Measurements from ENCODE around the gene TRAPPC3. TPM values are rescaled to one million over a fixed set of nuclear protein-coding genes. Genes with fewer than 3 reads are reported as not detected.

Gene TRAPPC3
- total RNA-seq, 4 donors from 2014 or later = 54.6 to 165 (median 105) TPM

GRCh38 chr1:36166938-36167905 is 17.9 kb upstream of the TRAPPC3 start:
- H3K27me3 ChIP-seq = no peaks in the 10 kb centered on the region
- H3K4me1 ChIP-seq = peaks cover 3 to 31% (median 15%) of the 10 kb centered on the region in 4 donors
- intact Hi-C loops (cut with DNase I; ENCODE audit: low total_unique reads) = no loop called here
- DNase-seq = no peak
- no peaks in the 10 kb centered on the region for H3K9me3 ChIP-seq
- 63 to 78% methylated on average over 2 to 15 of the region's 15 CpGs for WGBS, 2 donors (ENCODE audit: low coverage in 1 of 2)
- H3K4me3 ChIP-seq = no peak overlapping the region
- TF ChIP-seq POLR2A (IDR thresholded peaks at IDR 0.05) (no peak), POLR2AphosphoS5 (IDR thresholded peaks at IDR 0.05) (no peak), CTCF (IDR thresholded peaks at IDR 0.05) (no peak), EP300 (IDR thresholded peaks at IDR 0.05; ENCODE audit: low read depth) (no peak)
- H3K27ac ChIP-seq = peak overlapping the region; percentile 8 to 59 (median 44)
- H3K36me3 ChIP-seq = peaks cover 0 to 12% (median 2%) of the 10 kb centered on the region in 4 donors
- in situ Hi-C loops (cut with MboI; ENCODE audit: low pct_ligation_motif_present in 1 of 4, low pct_unique_long_range_greater_than_20kb in 1 of 4, low sequenced_read_pairs in 3 of 4) = no loop called here

- 69% methylated on average over 4 of the region's 4 CpGs; no CpG with 5 or more reads in 1 of the 2 donors for WGBS, 2 donors (ENCODE audit: low coverage in 1 of 2)
- Histone ChIP-seq H3K36me3 (peaks cover 0 to 3% (median 0%) of the 10 kb centered on the region in 4 donors), H3K9me3 (no peaks in the 10 kb centered on the region), H3K4me3 (no peak overlapping the region), H3K27me3 (no peaks in the 10 kb centered on the region), H3K4me1 (peaks cover 6 to 40% (median 25%) of the 10 kb centered on the region in 4 donors), H3K27ac (peak overlapping the region; percentile 28 to 59 (median 44))
- no peak for DNase-seq
- intact Hi-C loops (cut with DNase I; ENCODE audit: low total_unique reads) (no loop called here), in situ Hi-C loops (cut with MboI; ENCODE audit: low pct_ligation_motif_present in 1 of 4, low pct_unique_long_range_greater_than_20kb in 1 of 4, low sequenced_read_pairs in 3 of 4) (no loop called here)
- no peak for TF ChIP-seq POLR2A (IDR thresholded peaks at IDR 0.05)
- no peak for TF ChIP-seq EP300 (IDR thresholded peaks at IDR 0.05; ENCODE audit: low read depth)
- no peak for TF ChIP-seq POLR2AphosphoS5 (IDR thresholded peaks at IDR 0.05)
- no peak for TF ChIP-seq CTCF (IDR thresholded peaks at IDR 0.05)
These were observed 16.9 kb upstream of the TRAPPC3 start for GRCh38 chr1:36166136-36166535.

- in situ Hi-C loops (cut with MboI; ENCODE audit: low pct_ligation_motif_present in 1 of 4, low pct_unique_long_range_greater_than_20kb in 1 of 4, low sequenced_read_pairs in 3 of 4) (no loop called here), intact Hi-C loops (cut with DNase I; ENCODE audit: low total_unique reads) (no loop called here)
- 97% methylated on average over 1 of the region's 1 CpG; no CpG with 5 or more reads in 1 of the 2 donors for WGBS, 2 donors (ENCODE audit: low coverage in 1 of 2)
- Histone ChIP-seq H3K4me3 (no peak overlapping the region), H3K4me1 (peaks cover 12 to 50% (median 31%) of the 10 kb centered on the region in 4 donors), H3K27ac (peak overlapping the region in 1 of 4 donors; percentile 50), H3K27me3 (no peaks in the 10 kb centered on the region), H3K36me3 (no peaks in the 10 kb centered on the region), H3K9me3 (no peaks in the 10 kb centered on the region)
- no peak for DNase-seq
- TF ChIP-seq EP300 (IDR thresholded peaks at IDR 0.05; ENCODE audit: low read depth) (no peak), POLR2AphosphoS5 (IDR thresholded peaks at IDR 0.05) (no peak), CTCF (IDR thresholded peaks at IDR 0.05) (no peak), POLR2A (IDR thresholded peaks at IDR 0.05) (no peak)
These were observed 15.9 kb upstream of the TRAPPC3 start for GRCh38 chr1:36165145-36165544.

- 79 to 93% methylated on average over 2 of the region's 2 CpGs for WGBS, 2 donors (ENCODE audit: low coverage in 1 of 2)
- no peaks in the 10 kb centered on the region for H3K36me3 ChIP-seq
- intact Hi-C loops (cut with DNase I; ENCODE audit: low total_unique reads) = no loop called here
- H3K9me3 ChIP-seq = no peaks in the 10 kb centered on the region
- no peak overlapping the region for H3K4me3 ChIP-seq
- peaks cover 19 to 58% (median 39%) of the 10 kb centered on the region in 4 donors for H3K4me1 ChIP-seq
- no peak for TF ChIP-seq POLR2A (IDR thresholded peaks at IDR 0.05)
- no peak for TF ChIP-seq EP300 (IDR thresholded peaks at IDR 0.05; ENCODE audit: low read depth)
- TF ChIP-seq POLR2AphosphoS5 (IDR thresholded peaks at IDR 0.05) = no peak
- no peak for TF ChIP-seq CTCF (IDR thresholded peaks at IDR 0.05)
- DNase-seq = no peak
- H3K27me3 ChIP-seq = no peaks in the 10 kb centered on the region
- in situ Hi-C loops (cut with MboI; ENCODE audit: low pct_ligation_motif_present in 1 of 4, low pct_unique_long_range_greater_than_20kb in 1 of 4, low sequenced_read_pairs in 3 of 4) = no loop called here
- peak overlapping the region in 3 of 4 donors; percentile 4 to 50 (median 19) for H3K27ac ChIP-seq
These were observed 15.1 kb upstream of the TRAPPC3 start for GRCh38 chr1:36164361-36164760.

Data from transverse colon (tissue), 4 donors.